PFSK-1 (cell line): ENCODE data around the gene SLC48A1.

Experiments
- POLR2AphosphoS5 ChIP-seq: IDR thresholded peaks from 2 replicates; pipeline ENCODE4 v1.6.1; 2012; ENCODE audit warnings: low read depth, mild to moderate bottlenecking, control low read depth, low read length, moderate library complexity
- REST ChIP-seq, 2 experiments: IDR thresholded peaks; 2 replicates each; pipeline versions ENCODE4 v1.6.1 to v1.8.0; 2011 to 2012; ENCODE audit warnings: low read depth in 2 of 2, low read length in 2 of 2, control low read depth in 1 of 2, inconsistent platforms in 1 of 2, mild to moderate bottlenecking in 1 of 2, moderate library complexity in 1 of 2; ENCODE audit not compliant: insufficient read depth in 1 of 2
- SIN3A ChIP-seq: IDR thresholded peaks from 2 replicates; pipeline ENCODE4 v1.6.1; 2012; ENCODE audit warnings: mild to moderate bottlenecking, low read length, moderate library complexity, borderline replicate concordance; ENCODE audit not compliant: insufficient read depth
- TAF1 ChIP-seq: IDR thresholded peaks from 2 replicates; pipeline ENCODE4 v1.6.1; 2012; ENCODE audit warnings: low read length, control low read depth, borderline replicate concordance; ENCODE audit not compliant: insufficient read depth

GRCh38 chr12:47748507-47748828, 24.6 kb upstream of the SLC48A1 start:
- no peak for TF ChIP-seq POLR2AphosphoS5
- no peak for TF ChIP-seq REST (IDR thresholded peaks at IDR 0.05; ENCODE audit: insufficient read depth in 1 of 2, low read depth in 2 of 2, low read length in 2 of 2)
- no peak for TF ChIP-seq SIN3A
- no peak for TF ChIP-seq TAF1
